Esophagus (tissue), 2 donors: ENCODE data around the gene CCNB3. TPM values are rescaled to one million over a fixed set of nuclear protein-coding genes. Genes with fewer than 3 reads are reported as not detected.

Source experiments
- H3K27ac ChIP-seq, 2 donors: one replicate each; pipeline ENCODE4 v1.5.1; 2013; ENCODE audit warnings: low read depth in 2 of 2, mild to moderate bottlenecking in 2 of 2, inconsistent platforms in 1 of 2, low read length in 1 of 2, moderate library complexity in 1 of 2
- H3K27me3 ChIP-seq, 2 donors: one replicate each; pipeline ENCODE4 v1.6.1; 2013; ENCODE audit warnings: low read length in 2 of 2, control low read depth in 1 of 2, mild to moderate bottlenecking in 1 of 2; ENCODE audit not compliant: insufficient read depth in 2 of 2, control insufficient read depth in 1 of 2
- H3K36me3 ChIP-seq, 2 donors: one replicate each; pipeline ENCODE4 v1.6.1; 2013; ENCODE audit warnings: low read length in 1 of 2; ENCODE audit not compliant: control insufficient read depth in 2 of 2, insufficient read depth in 2 of 2
- H3K4me1 ChIP-seq, 2 donors: one replicate each; pipeline ENCODE4 v1.6.1; 2013; ENCODE audit warnings: low read length in 1 of 2; ENCODE audit not compliant: control insufficient read depth in 2 of 2, insufficient read depth in 2 of 2
- H3K4me3 ChIP-seq, 2 donors: one replicate each; pipeline ENCODE4 v1.5.1; 2013; ENCODE audit warnings: low read length in 2 of 2, mild to moderate bottlenecking in 2 of 2, low read depth in 1 of 2, moderate library complexity in 1 of 2
- H3K9me3 ChIP-seq, 2 donors: one replicate each; pipeline ENCODE4 v1.6.1; 2013; ENCODE audit warnings: mild to moderate bottlenecking in 2 of 2, low read depth in 1 of 2, low read length in 1 of 2, moderate library complexity in 1 of 2; ENCODE audit not compliant: control insufficient read depth in 2 of 2, insufficient read depth in 1 of 2
- WGBS, 2 donors: extraction: QIAGEN DNeasy Blood & Tissue Kit; methylation state at CpG; one replicate each; pipeline ENCODE4 v1.1.7; 2013; 5-methylcytosine and 5-hydroxymethylcytosine counted together
- polyA plus RNA-seq, 2 donors: library from polyadenylated mRNA; stranded (reverse); fragments of 200-250 nt; gene quantifications; one replicate each; pipeline ENCODE4 v1.2.3, GENCODE V29; 2013
- donor health status: healthy with polysubstance abuse.
- donor health status: Bipolar disorder and iron deficiency.

CCNB3 gene
- polyA plus RNA-seq, 2 donors = 0.11 to 0.20 TPM

GRCh38 chrX:50333308-50333707, 128.7 kb downstream of the CCNB3 start:
- H3K27ac ChIP-seq = no peak overlapping the region
- no peaks in the 10 kb centered on the region for H3K36me3 ChIP-seq
- WGBS, 2 donors = 75 to 80% methylated on average over 6 of the region's 6 CpGs
- H3K9me3 ChIP-seq = peaks cover 0 to 2% of the 10 kb centered on the region in 2 donors
- H3K4me3 ChIP-seq = no peak overlapping the region
- no peaks in the 10 kb centered on the region for H3K27me3 ChIP-seq
- H3K4me1 ChIP-seq = no peaks in the 10 kb centered on the region

DNA sequence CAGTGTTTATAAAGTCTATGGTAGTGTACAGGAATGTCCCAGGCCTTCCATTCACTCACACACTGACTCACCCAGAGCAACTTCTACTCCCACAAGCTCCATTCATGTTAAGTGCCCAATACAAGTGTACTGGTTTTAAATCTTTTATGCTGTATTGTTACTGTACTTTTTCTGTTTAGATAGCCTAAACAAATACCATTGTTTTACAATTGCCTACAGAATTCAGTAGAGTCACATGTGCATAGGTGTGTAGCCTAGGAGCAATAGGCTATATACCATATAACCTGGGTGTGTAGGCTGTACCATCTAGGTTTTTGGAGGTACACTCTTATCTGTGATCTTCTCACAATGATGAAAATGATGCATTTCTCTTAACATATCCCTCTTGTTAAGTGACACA, 139.4 kb downstream of the CCNB3 start:
- no peak overlapping the region for H3K27ac ChIP-seq
- H3K4me1 ChIP-seq = no peaks in the 10 kb centered on the region
- no peak overlapping the region for H3K4me3 ChIP-seq
- H3K36me3 ChIP-seq = no peaks in the 10 kb centered on the region
- H3K9me3 ChIP-seq = no peaks in the 10 kb centered on the region
- no peaks in the 10 kb centered on the region for H3K27me3 ChIP-seq

DNA sequence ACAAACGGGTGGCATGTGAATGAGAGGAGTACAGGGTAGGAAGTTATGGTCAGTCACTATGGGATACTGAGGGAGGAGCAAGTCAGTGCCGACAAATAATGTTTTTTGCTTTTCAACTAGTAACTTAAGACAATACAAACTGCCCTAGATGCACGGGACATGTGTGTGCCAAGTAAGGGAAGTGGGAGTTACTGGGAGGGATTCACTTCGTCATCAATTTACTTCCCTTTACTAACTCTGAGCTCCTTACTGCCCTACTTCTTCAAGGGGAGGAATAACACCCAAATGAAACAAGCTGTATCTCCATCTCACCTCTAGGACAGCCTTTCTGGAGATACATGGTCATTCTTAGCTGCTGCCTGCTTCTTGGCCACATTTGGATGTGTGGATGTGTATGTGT, 168.4 kb downstream of the CCNB3 start:
- H3K27ac ChIP-seq = no peak overlapping the region
- H3K9me3 ChIP-seq = no peaks in the 10 kb centered on the region
- peaks cover 0 to 9% of the 10 kb centered on the region in 2 donors for H3K27me3 ChIP-seq
- H3K36me3 ChIP-seq = no peaks in the 10 kb centered on the region
- WGBS, 2 donors = 63 to 78% methylated on average over 4 of the region's 4 CpGs
- H3K4me3 ChIP-seq = no peak overlapping the region
- H3K4me1 ChIP-seq = no peaks in the 10 kb centered on the region

DNA sequence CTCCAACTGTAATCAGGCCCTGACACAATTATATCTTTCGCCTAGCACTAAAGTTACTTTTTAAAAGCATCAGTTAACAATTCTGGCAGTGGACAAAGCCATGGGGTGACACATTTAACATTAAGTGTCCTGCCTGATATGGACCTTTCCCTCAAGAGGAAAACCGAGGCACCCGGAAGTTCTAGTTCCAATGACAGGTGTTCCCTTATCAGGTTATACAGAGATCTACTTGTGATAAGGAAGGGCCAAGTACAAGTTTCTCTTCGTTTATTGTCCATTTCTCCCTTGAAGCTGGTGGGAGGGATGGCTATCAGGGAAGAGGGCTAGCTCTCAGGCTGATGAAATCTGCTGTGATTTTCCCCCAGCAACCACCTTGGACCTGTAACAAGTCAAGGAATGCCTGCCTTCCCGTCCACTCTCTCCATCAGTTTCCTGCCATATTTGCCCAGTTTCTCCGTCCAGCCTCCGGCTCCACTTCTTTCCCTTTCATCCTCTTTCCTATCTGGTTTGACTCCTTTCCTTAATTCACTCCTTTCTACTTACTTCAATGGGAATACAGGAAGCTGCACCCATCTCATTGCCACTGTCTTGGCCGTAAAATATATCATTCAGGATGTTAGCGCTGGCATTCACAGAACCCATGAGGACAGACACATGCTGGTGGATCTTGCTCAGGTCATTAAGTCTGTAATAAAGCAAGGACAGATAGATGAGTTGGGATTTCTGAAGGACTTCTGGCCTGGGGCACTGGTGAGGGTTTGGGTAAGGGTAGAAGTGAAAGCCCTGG, 171.1 kb downstream of the CCNB3 start:
- H3K27ac ChIP-seq = no peak overlapping the region
- H3K4me1 ChIP-seq = no peaks in the 10 kb centered on the region
- H3K9me3 ChIP-seq = no peaks in the 10 kb centered on the region
- H3K27me3 ChIP-seq = peaks cover 0 to 7% of the 10 kb centered on the region in 2 donors
- 82 to 91% methylated on average over 9 of the region's 9 CpGs for WGBS, 2 donors
- no peaks in the 10 kb centered on the region for H3K36me3 ChIP-seq
- H3K4me3 ChIP-seq = no peak overlapping the region

GRCh38 chrX:50381729-50382415, 177.3 kb downstream of the CCNB3 start:
- no peak overlapping the region for H3K27ac ChIP-seq
- H3K9me3 ChIP-seq = no peaks in the 10 kb centered on the region
- H3K4me3 ChIP-seq = no peak overlapping the region
- WGBS, 2 donors = 62 to 80% methylated on average over 5 of the region's 5 CpGs
- no peaks in the 10 kb centered on the region for H3K4me1 ChIP-seq
- H3K27me3 ChIP-seq = peaks cover 0 to 6% of the 10 kb centered on the region in 2 donors
- H3K36me3 ChIP-seq = no peaks in the 10 kb centered on the region

DNA sequence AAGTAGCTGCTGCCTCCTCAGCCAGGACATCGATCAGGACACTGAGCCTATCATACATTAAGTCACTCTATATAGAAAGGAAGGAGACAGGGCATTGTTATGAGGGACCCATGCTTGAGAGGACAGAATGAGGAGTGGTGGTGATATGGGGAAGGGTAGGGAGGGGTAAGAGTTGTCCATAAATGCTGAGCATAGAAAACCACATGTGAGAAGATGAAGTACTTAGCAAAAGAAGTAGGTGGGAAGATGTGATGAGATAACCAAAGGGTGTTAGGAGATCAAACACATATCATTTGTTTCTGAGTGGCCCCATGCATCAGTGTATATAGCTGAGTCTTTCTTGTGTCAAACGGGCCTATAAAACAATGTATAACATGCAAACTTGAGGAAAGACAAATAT, 182.0 kb downstream of the CCNB3 start:
- H3K4me1 ChIP-seq = no peaks in the 10 kb centered on the region
- 66 to 76% methylated on average over 2 of the region's 2 CpGs for WGBS, 2 donors
- H3K27ac ChIP-seq = no peak overlapping the region
- no peak overlapping the region for H3K4me3 ChIP-seq
- H3K36me3 ChIP-seq = no peaks in the 10 kb centered on the region
- H3K27me3 ChIP-seq = peaks cover 0 to 3% of the 10 kb centered on the region in 2 donors
- no peaks in the 10 kb centered on the region for H3K9me3 ChIP-seq

DNA sequence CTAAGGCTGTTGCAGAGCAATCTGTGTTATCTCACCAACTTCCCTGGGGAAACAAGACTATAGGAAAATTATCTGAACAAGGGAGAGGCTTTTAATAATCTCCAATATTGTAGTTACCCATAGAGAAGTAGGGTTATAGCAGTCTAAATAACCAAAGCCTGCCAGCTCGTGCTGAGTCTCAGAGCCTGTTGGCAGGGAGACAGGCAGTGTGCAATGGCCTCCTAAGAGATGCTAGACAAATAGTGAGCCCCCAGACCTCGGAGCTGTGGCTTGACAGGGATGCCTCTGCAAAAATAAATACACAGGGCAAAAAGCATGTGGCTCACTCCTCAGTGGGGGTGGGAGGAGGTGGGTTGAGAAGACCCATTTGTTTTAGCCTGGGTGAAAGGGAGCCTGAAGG, 189.3 kb downstream of the CCNB3 start:
- H3K27me3 ChIP-seq = no peaks in the 10 kb centered on the region
- WGBS, 2 donors = 11 to 13% methylated on average over 2 of the region's 2 CpGs
- no peaks in the 10 kb centered on the region for H3K36me3 ChIP-seq
- H3K9me3 ChIP-seq = no peaks in the 10 kb centered on the region
- no peak overlapping the region for H3K27ac ChIP-seq
- H3K4me1 ChIP-seq = no peaks in the 10 kb centered on the region
- H3K4me3 ChIP-seq = no peak overlapping the region

Other genes with a start within 250 kb of the CCNB3 start
- not detected for gene AKAP4, start 3.8 kb upstream of the CCNB3 start, polyA plus RNA-seq